Measurements from ENCODE around the gene SMAD3. TPM values are rescaled to one million over a fixed set of nuclear protein-coding genes. Genes with fewer than 3 reads are reported as not detected.
A peak's percentile ranks its signal among the peaks of the same experiment; 100 is the strongest.

SMAD3 gene
- total and polyA plus RNA-seq, 10 of the 15 experiments (the other 5 are each of a cell fraction or from before 2014, with no cell fraction given): 5.6 to 43.2 (median 16.0) TPM

- TF ChIP-seq PRDM15 (CRISPR knock-in tag; IDR thresholded peaks at IDR 0.05) (peak; percentile 45; the same call in 1 of the 2 replicates), CREM (IDR thresholded peaks at IDR 0.05; ENCODE audit: low read depth) (no peak)
Observed at GRCh38 chr15:67102599-67102929, 37.2 kb downstream of the SMAD3 start (continued).

- Histone ChIP-seq H3K79me2 (ENCODE audit: control insufficient read depth, insufficient read depth, low read length) (peaks cover 73% of the 10 kb centered on the region), H3K27me3 (replicated peaks in 1 of 2; ENCODE audit: control insufficient read depth in 2 of 2, insufficient read depth in 2 of 2, low read length in 1 of 2) (no peaks in the 10 kb centered on the region), H3K9me3 (replicated peaks; ENCODE audit: control insufficient read depth, insufficient read depth, low read length) (no peaks in the 10 kb centered on the region), H3K4me2 (ENCODE audit: control insufficient read depth, insufficient read depth) (peak overlapping the region; percentile 73), H3K4me1 (ENCODE audit: control insufficient read depth, insufficient read depth, low read length) (peaks cover 75% of the 10 kb centered on the region), H4K20me1 (ENCODE audit: control insufficient read depth, insufficient read depth) (no peaks in the 10 kb centered on the region), H3K36me3 (ENCODE audit: control insufficient read depth in 2 of 2, insufficient read depth in 2 of 2, low read length in 1 of 2) (peaks cover 9 to 13% of the 10 kb centered on the region in 2 experiments; a peak in 3 of 4 replicates), H3K9ac (ENCODE audit: control insufficient read depth, insufficient read depth, low read length) (peak overlapping the region; percentile 33; the same call in 1 of the 2 replicates), H3K4me3 (no peak overlapping the region), H3K27ac (ENCODE audit: control insufficient read depth, insufficient read depth) (peak overlapping the region; percentile 98), H2AFZ (ENCODE audit: control insufficient read depth, low read depth, low read length) (no peak overlapping the region)
- in situ Hi-C loops (cut with MboI) (no loop called here), intact Hi-C loops (cut with micrococcal nuclease; ENCODE audit: unreplicated experiment) (loop anchor here (5.0 kb wide), 1 partner anchor 139 kb away; no protein-coding TSS in a partner anchor)
- ATAC-seq (no peak), FAIRE-seq (no peak), DNase-seq (ENCODE audit: low read depth, low spot score) (no peak)
- SMC1A ChIA-PET (ENCODE audit: uncharacterized antibody, unreplicated experiment): interaction anchor here (0.7 to 6.2 kb wide), 16 partner anchors 8 to 330 kb away, joined by 3 to 247 read pairs (median 5); partner anchors contain the start of gene SMAD3
- POLR2A ChIA-PET: interaction anchor here (1.0 to 5.6 kb wide), 9 partner anchors 11 to 38 kb away, joined by 3 to 79 read pairs (median 5); no protein-coding TSS in a partner anchor
- CTCF ChIA-PET: interaction anchor here (0.8 to 3.4 kb wide), 7 partner anchors 8 to 156 kb away, joined by 3 to 71 read pairs (median 4); no protein-coding TSS in a partner anchor
- BruUV-seq (replicated peaks): no TSS peak
- 88% methylated on average over 4 of the region's 4 CpGs for WGBS (ENCODE audit: insufficient coverage, insufficient replicate concordance, low lambda C conversion rate, missing lambda C conversion rate)
- RAD21 ChIA-PET (ENCODE audit: unreplicated experiment): interaction anchor here (0.9 to 4.1 kb wide), 10 partner anchors 9 to 201 kb away, joined by 3 to 194 read pairs (median 4); no protein-coding TSS in a partner anchor
- no peak for TF ChIP-seq BACH1 (IDR thresholded peaks at IDR 0.05; ENCODE audit: borderline replicate concordance)
- TF ChIP-seq POU2F2 (IDR thresholded peaks at IDR 0.05; ENCODE audit: borderline replicate concordance, low read depth, low read length): 0 out of 3 replicates have a peak, but pooled peaks have one; percentile 7
Observed at GRCh38 chr15:67103021-67103420, 37.6 kb downstream of the SMAD3 start.
